H1 (cell line): ENCODE data around the gene SF3B6. TPM values are rescaled to one million over a fixed set of nuclear protein-coding genes. Genes with fewer than 3 reads are reported as not detected.

Experiments
- BCL11A ChIP-seq, 2 experiments: IDR thresholded peaks; one replicate each; pipeline ENCODE4 v1.6.1; 2011; ENCODE audit warnings: low read depth in 2 of 2, low read length in 2 of 2, mild to moderate bottlenecking in 2 of 2
- BRCA1 ChIP-seq: IDR thresholded peaks from 2 replicates; pipeline ENCODE4 v1.6.1; 2012; ENCODE audit warnings: low read depth, low read length, improper control_type of control experiment
- CBX5 ChIP-seq: fragments of 300-800, 300-1000 bp; sonication (generic); IDR thresholded peaks from 2 replicates; pipeline ENCODE4 v1.7.1; 2016; ENCODE audit warnings: antibody characterized with exemption, low read length, low read depth
- CBX8 ChIP-seq: fragments of 300-800, 300-1000 bp; sonication (generic); IDR thresholded peaks from 2 replicates; pipeline ENCODE4 v1.7.1; 2016; ENCODE audit warnings: low read depth, low read length, borderline replicate concordance
- CHD1 ChIP-seq: IDR thresholded peaks from 2 replicates; pipeline ENCODE4 v1.6.1; 2012; ENCODE audit warnings: low read depth, low read length, improper control_type of control experiment
- CREB1 ChIP-seq: IDR thresholded peaks from 2 replicates; pipeline ENCODE4 v1.6.1; 2012; ENCODE audit warnings: inconsistent platforms
- GABPA ChIP-seq: IDR thresholded peaks from 2 replicates; pipeline ENCODE4 v1.6.1; 2011; ENCODE audit warnings: mild to moderate bottlenecking, low read length, moderate library complexity, borderline replicate concordance; ENCODE audit not compliant: insufficient read depth
- HDAC2 ChIP-seq, 2 experiments: fragments of 300-600 bp in 1 of 2; sonication (generic) in 1 of 2; IDR thresholded peaks; 2 replicates each; pipeline ENCODE4 v1.6.1; 2011 to 2012; ENCODE audit warnings: low read depth in 2 of 2, low read length in 2 of 2, mild to moderate bottlenecking in 2 of 2, moderate library complexity in 2 of 2, borderline replicate concordance in 1 of 2, inconsistent platforms in 1 of 2
- JUN ChIP-seq: IDR thresholded peaks from 2 replicates; pipeline ENCODE4 v1.6.1; 2011; ENCODE audit warnings: low read depth, mild to moderate bottlenecking, improper control_type of control experiment, low read length
- POLR2AphosphoS5 ChIP-seq: IDR thresholded peaks from 2 replicates; pipeline ENCODE4 v1.6.1; 2011; ENCODE audit warnings: low read depth, low read length
- RFX5 ChIP-seq: IDR thresholded peaks from 2 replicates; pipeline ENCODE4 v1.6.1; 2011; ENCODE audit warnings: low read depth, low read length, improper control_type of control experiment, borderline replicate concordance
- SIX5 ChIP-seq: IDR thresholded peaks from 2 replicates; pipeline ENCODE4 v1.6.1; 2011; ENCODE audit warnings: mild to moderate bottlenecking, low read depth, low read length
- SUZ12 ChIP-seq: fragments of 200-600 bp; sonication (generic); IDR thresholded peaks from 2 replicates; pipeline ENCODE4 v1.6.1; 2012; ENCODE audit warnings: mild to moderate bottlenecking, inconsistent platforms, low read length, moderate library complexity, mixed read lengths
- TAF1 ChIP-seq: IDR thresholded peaks from 2 replicates; pipeline ENCODE4 v1.6.1; 2011; ENCODE audit warnings: mild to moderate bottlenecking, low read depth, low read length
- TAF7 ChIP-seq: optimal IDR thresholded peaks from 2 replicates; pipeline ENCODE3; 2011; ENCODE audit warnings: low read depth, mild to moderate bottlenecking, inconsistent platforms, low read length, moderate library complexity, borderline replicate concordance
- ZNF274 ChIP-seq: IDR thresholded peaks from 2 replicates; pipeline ENCODE4 v1.7.0; 2012; ENCODE audit warnings: low read length, borderline replicate concordance; ENCODE audit errors: extremely low read depth
- polyA plus RNA-seq, 7 experiments: library from polyadenylated mRNA; depleted of rRNA in 3 of 7; stranded (reverse) in 5 of 7; unstranded in 2 of 7; fragments of >200 nt in 5 of 7; fragments of 200-250 nt in 2 of 7; gene quantifications; 1 replicate in 5 of 7; 2 replicates in 1 of 7; 4 replicates in 1 of 7; pipeline versions ENCODE4 v1.2.1 to v1.2.3, GENCODE V29; 2011 to 2013; ENCODE audit warnings: missing spikeins in 2 of 7, mixed read lengths in 2 of 7
- total RNA-seq: library from RNA; stranded (reverse); fragmentation: NEBNext Ultra II Directional; extraction: Animal tissue kit (Norgen Biotek cat#: 25700); gene quantifications from 2 replicates; pipeline ENCODE4 v1.2.1, GENCODE V29; 2021
- TF ChIP-seq, protein P1 (sequence below): IDR thresholded peaks from 2 replicates; pipeline ENCODE4 v1.6.1; 2012; ENCODE audit warnings: inconsistent platforms
- TF ChIP-seq, protein P2 (sequence below), 3 experiments: IDR thresholded peaks; 1 replicate in 2 of 3; 2 replicates in 1 of 3; pipeline versions ENCODE4 v1.5.1 to v1.6.1; 2011; ENCODE audit warnings: low read length in 3 of 3, mild to moderate bottlenecking in 3 of 3, inconsistent platforms in 2 of 3, low read depth in 1 of 3, moderate library complexity in 1 of 3; ENCODE audit not compliant: insufficient read depth in 1 of 3; ENCODE audit errors: control extremely low read depth in 1 of 3

The SF3B6 gene
- total and polyA plus RNA-seq, 2 of the 8 experiments (the other 6 are each of a cell fraction or from before 2014, with no cell fraction given): 126 to 155 TPM

- TF ChIP-seq ZNF274: no peak
- TF ChIP-seq BRCA1: no peak
- no peak for TF ChIP-seq GABPA
- no peak for TF ChIP-seq CHD1
- TF ChIP-seq, protein P1, sequence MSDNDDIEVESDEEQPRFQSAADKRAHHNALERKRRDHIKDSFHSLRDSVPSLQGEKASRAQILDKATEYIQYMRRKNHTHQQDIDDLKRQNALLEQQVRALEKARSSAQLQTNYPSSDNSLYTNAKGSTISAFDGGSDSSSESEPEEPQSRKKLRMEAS: no peak; the same call in 1 of the 2 replicates
- no peak for TF ChIP-seq TAF7
- TF ChIP-seq CBX5: no peak
- TF ChIP-seq CREB1: peak; percentile 43; the same call in 1 of the 2 replicates
- TF ChIP-seq TAF1: 0 out of 2 replicates have a peak, but pooled peaks have one; percentile 38
- no peak for TF ChIP-seq JUN
- TF ChIP-seq RFX5: no peak
- TF ChIP-seq, protein P2, sequence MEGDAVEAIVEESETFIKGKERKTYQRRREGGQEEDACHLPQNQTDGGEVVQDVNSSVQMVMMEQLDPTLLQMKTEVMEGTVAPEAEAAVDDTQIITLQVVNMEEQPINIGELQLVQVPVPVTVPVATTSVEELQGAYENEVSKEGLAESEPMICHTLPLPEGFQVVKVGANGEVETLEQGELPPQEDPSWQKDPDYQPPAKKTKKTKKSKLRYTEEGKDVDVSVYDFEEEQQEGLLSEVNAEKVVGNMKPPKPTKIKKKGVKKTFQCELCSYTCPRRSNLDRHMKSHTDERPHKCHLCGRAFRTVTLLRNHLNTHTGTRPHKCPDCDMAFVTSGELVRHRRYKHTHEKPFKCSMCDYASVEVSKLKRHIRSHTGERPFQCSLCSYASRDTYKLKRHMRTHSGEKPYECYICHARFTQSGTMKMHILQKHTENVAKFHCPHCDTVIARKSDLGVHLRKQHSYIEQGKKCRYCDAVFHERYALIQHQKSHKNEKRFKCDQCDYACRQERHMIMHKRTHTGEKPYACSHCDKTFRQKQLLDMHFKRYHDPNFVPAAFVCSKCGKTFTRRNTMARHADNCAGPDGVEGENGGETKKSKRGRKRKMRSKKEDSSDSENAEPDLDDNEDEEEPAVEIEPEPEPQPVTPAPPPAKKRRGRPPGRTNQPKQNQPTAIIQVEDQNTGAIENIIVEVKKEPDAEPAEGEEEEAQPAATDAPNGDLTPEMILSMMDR (IDR thresholded peaks at IDR 0.05; ENCODE audit: control extremely low read depth in 1 of 3, insufficient read depth in 1 of 3, low read depth in 1 of 3, low read length in 3 of 3): no peak
- no peak for TF ChIP-seq BCL11A (IDR thresholded peaks at IDR 0.05; ENCODE audit: low read depth in 2 of 2, low read length in 2 of 2)
- TF ChIP-seq CBX8: no peak
- TF ChIP-seq SIX5: no peak
- TF ChIP-seq POLR2AphosphoS5: peak; percentile 48
- no peak for TF ChIP-seq SUZ12
- TF ChIP-seq HDAC2 (IDR thresholded peaks at IDR 0.05; ENCODE audit: borderline replicate concordance in 1 of 2, low read depth in 2 of 2, low read length in 2 of 2): no peak
Observed at GRCh38 chr2:24076849-24077534, 866 bp upstream of the SF3B6 start (continued).
